ENCODE results near the gene CEP112. TPM values are rescaled to one million over a fixed set of nuclear protein-coding genes. Genes with fewer than 3 reads are reported as not detected.

Gene CEP112
- total and polyA plus RNA-seq, 2 of the 4 experiments (the other 2 are of a cell fraction): 2.5 to 5.6 TPM

DNA sequence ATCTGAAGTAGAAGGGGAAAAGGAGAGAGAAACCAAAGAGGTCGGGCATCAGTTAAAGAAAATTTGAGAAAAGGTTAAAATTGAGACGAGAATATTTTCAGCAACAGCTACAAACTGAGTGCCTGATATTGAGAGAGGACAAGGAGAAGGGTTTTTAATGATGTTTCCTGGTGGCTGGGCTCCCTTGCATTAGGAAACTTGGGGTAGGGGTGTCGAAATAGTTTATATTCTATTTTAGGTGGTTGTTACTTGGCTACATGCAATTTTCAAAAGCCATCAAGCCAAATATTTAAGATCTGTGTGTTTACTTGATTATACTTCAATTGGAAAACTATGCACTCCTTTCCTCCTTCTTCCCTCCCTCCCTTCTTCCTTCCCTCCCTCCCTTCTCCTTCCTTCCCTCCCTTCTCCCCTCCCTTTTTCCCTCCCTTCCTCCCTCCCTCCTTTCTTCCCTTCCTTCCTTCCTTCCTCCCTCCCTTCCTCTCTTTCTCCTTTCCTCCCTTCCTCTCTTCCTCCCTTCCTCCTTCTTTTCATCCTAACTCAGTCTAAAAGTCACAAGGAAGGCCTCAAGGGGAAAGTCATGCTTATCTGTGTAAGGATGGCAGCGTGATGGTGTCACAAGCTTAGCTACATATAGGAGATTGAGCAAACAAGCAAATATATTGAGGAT, 39.1 kb upstream of the CEP112 start:
- intact Hi-C loops (cut with micrococcal nuclease): no loop called here
- CTCF ChIA-PET: no interaction called here
- WGBS, 2 experiments (ENCODE audit: extremely low coverage in 2 of 2, insufficient read length in 1 of 2): 57% methylated on average over 2 of the region's 4 CpGs; no CpG with 5 or more reads in 1 of the 2 experiments

More for the DNA sequence above, 39.1 kb upstream of the CEP112 start:
- peaks cover 2% of the 10 kb centered on the region; the same call in 1 of the 2 replicates for H3K27me3 ChIP-seq (ENCODE audit: control insufficient read depth, insufficient read depth, low read length)
- H2AK5ac ChIP-seq (ENCODE audit: low read depth, low read length): no peak overlapping the region
- H3K14ac ChIP-seq (replicated peaks; ENCODE audit: low read depth, low read length): no peak overlapping the region
- ATAC-seq (ENCODE audit: low read depth) (no peak), DNase-seq (no peak)
- H2AK9ac ChIP-seq (replicated peaks; ENCODE audit: low read depth, low read length, poor library complexity): no peak overlapping the region
- no peak overlapping the region for H2BK120ac ChIP-seq (ENCODE audit: low read depth, low read length)
- no peak overlapping the region for H3K56ac ChIP-seq (ENCODE audit: extremely low read depth, insufficient read depth, low read length)
- H3K18ac ChIP-seq (ENCODE audit: low read depth, low read length): no peak overlapping the region
- no peak overlapping the region for H4K91ac ChIP-seq (ENCODE audit: insufficient read depth, low read depth, low read length)
- H4K8ac ChIP-seq (ENCODE audit: low read depth in 2 of 2, low read length in 2 of 2): no peak overlapping the region
- no peak overlapping the region for H3K4me3 ChIP-seq (ENCODE audit: insufficient read depth, low read depth, low read length)
- in situ Hi-C loops (cut with MboI; ENCODE audit: low sequenced_read_pairs) (no loop called here), dilution Hi-C loops (cut with HindIII; ENCODE audit: low sequenced_read_pairs, unreplicated experiment) (no loop called here)
- POLR2A ChIA-PET (ENCODE audit: unreplicated experiment): interaction anchor here (0.6 kb wide), 1 partner anchor 42 kb away, joined by 4 read pairs; no protein-coding TSS in a partner anchor
- no peak overlapping the region for H3K27ac ChIP-seq (ENCODE audit: insufficient read depth, low read length)
- no peaks in the 10 kb centered on the region for H3K36me3 ChIP-seq (ENCODE audit: control insufficient read depth, insufficient read depth, low read length)
- no peaks in the 10 kb centered on the region for H3K9me3 ChIP-seq (ENCODE audit: control insufficient read depth, insufficient read depth, low read length)
- no peak overlapping the region for H2BK5ac ChIP-seq (ENCODE audit: low read depth, low read length, poor library complexity, severe bottlenecking)
- no peak overlapping the region for H3K4ac ChIP-seq (ENCODE audit: low read depth, low read length)
- no peak overlapping the region for H2BK15ac ChIP-seq (ENCODE audit: low read depth, low read length)
- no TSS peak for BruUV-seq (replicated peaks)
- H4K20me1 ChIP-seq (ENCODE audit: insufficient read depth, low read length): no peaks in the 10 kb centered on the region
- TF ChIP-seq, protein P1, sequence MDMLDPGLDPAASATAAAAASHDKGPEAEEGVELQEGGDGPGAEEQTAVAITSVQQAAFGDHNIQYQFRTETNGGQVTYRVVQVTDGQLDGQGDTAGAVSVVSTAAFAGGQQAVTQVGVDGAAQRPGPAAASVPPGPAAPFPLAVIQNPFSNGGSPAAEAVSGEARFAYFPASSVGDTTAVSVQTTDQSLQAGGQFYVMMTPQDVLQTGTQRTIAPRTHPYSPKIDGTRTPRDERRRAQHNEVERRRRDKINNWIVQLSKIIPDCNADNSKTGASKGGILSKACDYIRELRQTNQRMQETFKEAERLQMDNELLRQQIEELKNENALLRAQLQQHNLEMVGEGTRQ (IDR thresholded peaks at IDR 0.05; ENCODE audit: low read depth, low read length): no peak
- TF ChIP-seq RFX5 (IDR thresholded peaks at IDR 0.05; ENCODE audit: low read depth, low read length) (no peak), RAD21 (IDR thresholded peaks at IDR 0.05; ENCODE audit: low read length) (no peak), NFE2L2 (IDR thresholded peaks at IDR 0.05; ENCODE audit: low read depth, low read length) (no peak), BHLHE40 (IDR thresholded peaks at IDR 0.05; ENCODE audit: low read depth, low read length) (no peak)
- no peaks in the 10 kb centered on the region for H3K4me1 ChIP-seq (ENCODE audit: control insufficient read depth, insufficient read depth, low read length)
- H2BK20ac ChIP-seq (ENCODE audit: low read depth, low read length): no peak overlapping the region
- no peak overlapping the region for H3K23ac ChIP-seq (ENCODE audit: low read depth, low read length)
- H3K4me2 ChIP-seq (ENCODE audit: low read depth, low read length): no peak overlapping the region
- no peak overlapping the region for H2AFZ ChIP-seq (replicated peaks; ENCODE audit: low read length, poor library complexity)
- no peaks in the 10 kb centered on the region for H3K79me1 ChIP-seq (ENCODE audit: low read depth in 1 of 2, low read length in 2 of 2)
- no peaks in the 10 kb centered on the region for H3K9me1 ChIP-seq (ENCODE audit: insufficient read depth, low read length)
- no peak overlapping the region for H4K5ac ChIP-seq (ENCODE audit: low read depth, low read length)
- H3K9ac ChIP-seq (ENCODE audit: low read depth, low read length): no peak overlapping the region

Data from IMR-90 (cell line).